DMS 273 (cell line): ENCODE results near the gene OR5C1.
"Not testable (repeated sequence)": the region's sequence is repeated elsewhere in the genome, so short reads cannot be mapped to it uniquely, and the experiment has no call there.

Experiments
- DNase-seq: peaks from one replicate; lab custom pipeline; 2025; ENCODE audit not compliant: unreplicated experiment; lab: John Stamatoyannopoulos, UW

Gene OR5C1

DNA sequence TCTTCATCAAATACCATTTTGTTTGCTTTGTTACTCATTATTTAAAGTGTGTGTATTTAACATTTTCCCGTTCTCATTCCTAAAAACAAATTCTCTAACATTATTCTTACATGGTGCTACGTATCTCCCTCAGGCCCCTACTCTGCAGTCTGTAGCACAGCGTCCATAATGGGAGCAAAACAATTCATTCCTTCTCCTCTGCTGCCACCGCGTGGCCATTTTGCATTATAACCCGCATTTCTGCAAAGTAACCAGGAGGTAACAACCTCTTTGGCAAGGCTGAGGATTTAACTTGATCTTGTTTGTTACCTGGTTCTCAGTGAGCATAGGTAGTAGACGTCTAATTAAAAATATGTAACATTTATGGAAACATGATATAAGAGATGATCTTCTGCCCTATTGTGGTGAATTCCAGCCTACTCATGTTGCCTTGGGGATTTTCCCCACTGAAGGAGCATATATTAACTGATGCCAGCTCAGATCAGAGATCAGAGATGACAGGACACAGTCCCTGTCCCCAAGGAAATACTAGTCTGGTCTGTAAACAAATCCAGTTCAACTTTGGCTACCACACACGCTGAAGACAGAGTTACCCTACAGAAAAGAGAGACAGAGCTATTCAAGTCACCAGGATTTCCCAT, 21.7 kb downstream of the OR5C1 start:
- peak; percentile 88 for DNase-seq

- peak; percentile 51 for DNase-seq
Observed at GRCh38 chr9:122812736-122813135, 24.0 kb downstream of the OR5C1 start.

DNA sequence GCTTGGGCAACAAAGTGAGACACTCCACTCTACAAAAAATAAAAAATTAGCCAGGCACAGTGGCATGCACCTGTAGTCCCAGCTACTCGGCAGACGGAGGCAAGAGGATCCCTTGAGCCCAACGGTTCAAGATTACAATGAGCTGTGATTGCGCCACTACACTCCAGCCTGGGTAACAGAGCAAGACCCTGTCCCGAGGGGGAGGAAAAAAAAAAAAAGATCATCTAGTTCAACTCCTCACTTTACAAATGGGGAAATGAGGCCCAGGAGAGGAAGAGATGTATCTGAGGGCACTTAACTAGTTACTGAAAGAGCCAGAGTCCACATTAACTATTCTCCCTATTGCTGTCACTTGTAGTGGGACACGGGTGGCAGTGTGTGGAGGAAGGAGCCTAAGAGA, 25.8 kb downstream of the OR5C1 start:
- DNase-seq = no peak

DNA sequence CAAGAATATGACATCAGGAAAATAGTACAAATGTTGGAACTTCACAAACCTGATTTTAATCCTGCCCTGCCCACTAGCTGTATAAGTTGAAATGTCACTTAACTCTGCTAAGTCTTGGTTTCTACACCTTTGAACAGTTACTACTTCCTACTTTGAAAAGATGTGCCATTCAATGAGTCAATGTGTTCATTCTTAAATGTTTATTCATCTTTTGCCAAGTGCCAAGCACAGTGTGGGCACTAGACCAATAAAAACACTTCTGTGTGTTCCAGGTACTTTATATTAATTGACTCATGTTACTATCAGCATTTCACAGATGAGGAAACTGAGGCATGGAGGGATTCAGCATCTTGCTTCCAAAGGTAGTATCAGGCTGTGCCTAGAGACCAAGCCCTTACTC, 26.8 kb downstream of the OR5C1 start:
- DNase-seq = no peak

- no peak for DNase-seq
Observed at GRCh38 chr9:122816163-122816867, 27.6 kb downstream of the OR5C1 start.

- DNase-seq = no peak
Observed at GRCh38 chr9:122819326-122819725, 30.6 kb downstream of the OR5C1 start.

DNA sequence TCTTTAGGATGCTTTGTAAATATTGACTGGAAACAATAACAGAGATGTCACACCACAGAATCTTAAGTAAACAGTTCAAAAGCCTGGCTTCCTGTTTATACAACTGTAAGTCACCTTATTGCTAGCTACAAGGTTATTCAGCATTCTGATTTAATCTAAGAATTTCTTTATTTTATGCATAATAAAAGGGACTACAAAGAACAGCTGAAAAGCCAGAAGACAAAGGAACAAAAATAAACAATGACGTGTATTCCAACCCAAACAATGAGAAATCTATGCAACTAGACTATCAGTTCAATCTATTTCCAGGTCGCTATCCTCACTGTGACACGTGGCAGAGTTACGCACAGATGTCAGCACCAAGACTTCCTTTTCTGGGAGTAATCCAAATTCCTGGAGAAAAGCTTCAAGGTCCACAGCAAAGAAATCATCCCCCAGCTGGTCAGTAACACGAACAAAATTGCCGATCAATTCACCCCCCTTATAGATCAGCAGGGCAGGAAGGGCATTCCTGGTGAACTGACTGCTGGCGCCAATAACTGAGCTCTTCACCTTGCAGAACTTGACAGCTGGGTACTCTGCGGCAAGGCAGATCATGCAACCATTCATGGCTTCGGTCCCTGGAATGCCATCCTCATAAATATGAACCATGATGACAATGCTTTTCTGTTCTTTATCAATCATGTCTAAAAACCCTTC, 31.2 kb downstream of the OR5C1 start:
- DNase-seq = no peak

DNA sequence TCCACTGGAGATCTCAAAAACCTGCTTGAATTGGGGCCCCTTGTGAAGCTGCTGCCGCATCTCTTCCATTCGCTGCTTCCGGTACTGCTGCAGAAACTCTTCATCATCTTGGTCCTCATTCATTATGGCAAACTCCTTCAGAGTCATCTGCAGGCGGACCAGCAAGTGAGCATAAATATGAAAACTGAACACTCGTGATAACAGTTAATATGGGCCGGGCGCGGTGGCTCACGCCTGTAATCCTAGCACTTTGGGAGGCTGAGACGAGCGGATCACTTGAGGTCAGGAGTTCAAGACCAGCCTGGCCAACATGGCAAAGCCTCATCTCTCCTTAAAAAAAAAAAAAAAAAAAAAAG, 31.7 kb downstream of the OR5C1 start:
- no peak for DNase-seq

GRCh38 chr9:122821278-122821943, 32.7 kb downstream of the OR5C1 start:
- DNase-seq = peak; percentile 31

DNA sequence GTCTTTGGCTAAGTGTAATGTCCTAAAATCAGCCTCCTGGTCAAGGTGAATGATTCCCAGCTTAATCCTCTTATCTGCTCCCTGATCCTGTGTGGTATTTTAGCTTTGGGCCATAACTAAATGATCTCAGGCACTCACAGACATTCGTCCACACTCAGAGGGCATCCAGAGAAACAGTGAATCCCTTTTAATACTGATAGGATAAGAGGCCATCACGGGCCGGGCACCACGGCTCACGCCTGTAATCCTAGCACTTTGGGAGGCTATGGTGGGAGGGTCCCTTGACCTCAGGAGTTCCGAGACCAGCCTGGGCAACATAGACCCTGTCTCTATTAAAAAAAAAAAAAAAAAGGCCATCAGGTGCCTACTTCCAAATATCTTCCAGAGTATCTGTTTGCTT, 33.3 kb downstream of the OR5C1 start:
- no peak for DNase-seq

DNA sequence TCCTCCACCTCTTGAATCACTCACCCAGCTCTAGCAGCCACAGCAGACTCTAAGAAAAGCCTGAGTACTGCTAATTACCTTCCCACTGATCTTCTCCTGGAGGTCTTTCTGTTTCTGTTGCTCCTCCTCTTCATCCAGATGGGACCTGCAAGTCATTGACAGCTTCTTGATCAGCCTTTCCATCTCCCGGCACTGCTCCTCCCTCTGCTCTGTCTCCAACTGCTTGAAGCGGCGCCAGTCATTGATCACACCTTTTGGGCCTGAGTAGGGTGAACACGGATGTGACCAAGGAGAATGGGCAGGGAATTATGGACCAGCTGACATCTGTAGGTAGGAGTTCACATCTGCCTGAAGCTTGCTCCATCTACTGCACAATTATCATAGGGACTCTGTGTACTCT, 34.2 kb downstream of the OR5C1 start:
- DNase-seq = no peak

GRCh38 chr9:122827761-122828093, 39.0 kb downstream of the OR5C1 start:
- DNase-seq = peak; percentile 42

DNA sequence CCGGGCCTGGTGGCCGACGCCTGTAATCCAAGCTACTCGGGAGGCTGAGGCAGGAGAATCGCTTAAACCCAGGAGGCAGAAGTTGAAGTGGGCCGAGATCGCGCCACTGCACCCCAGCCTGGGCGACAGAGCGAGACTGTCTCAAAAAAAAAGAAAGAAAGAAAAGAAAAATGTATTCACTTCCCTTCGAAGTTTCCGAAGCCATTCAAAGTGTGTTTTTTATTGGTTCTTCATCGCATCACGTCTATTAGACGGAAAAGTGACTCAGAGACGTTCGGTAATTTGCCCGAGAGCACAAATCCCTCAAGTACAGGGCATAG, 40.2 kb downstream of the OR5C1 start:
- not testable (repeated sequence) for DNase-seq

DNA sequence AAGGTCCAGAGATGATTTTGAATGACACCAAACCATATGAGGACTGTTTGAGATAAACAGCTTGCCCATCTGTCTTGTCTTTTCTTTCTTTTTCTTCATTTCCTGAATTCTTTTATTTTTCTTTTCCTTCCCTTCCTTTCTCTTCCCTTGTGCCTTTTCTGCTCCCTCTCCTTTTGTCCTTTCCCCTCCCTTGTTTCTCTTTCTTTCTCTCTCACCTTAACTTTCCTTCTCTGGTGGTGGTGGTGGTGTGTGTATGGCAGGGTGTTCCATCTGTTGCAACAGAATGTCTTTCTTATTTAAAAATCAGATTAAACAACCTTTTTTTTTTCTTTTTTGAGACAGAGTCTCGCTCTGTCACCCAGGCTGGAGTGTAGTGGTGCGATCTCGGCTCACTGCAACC, 43.5 kb downstream of the OR5C1 start:
- no peak for DNase-seq

- peak; percentile 57 for DNase-seq
Observed at GRCh38 chr9:122835313-122835731, 46.6 kb downstream of the OR5C1 start.

- no peak for DNase-seq
Observed at GRCh38 chr9:122837266-122837850, 48.6 kb downstream of the OR5C1 start.

GRCh38 chr9:122838441-122838840, 49.7 kb downstream of the OR5C1 start:
- DNase-seq = not testable (repeated sequence)
